HG03045 (cell line): ENCODE measurements around the gene IRF2BPL.
"Not testable (repeated sequence)": the region's sequence is repeated elsewhere in the genome, so short reads cannot be mapped to it uniquely, and the experiment has no call there.

Source experiments
- ATAC-seq: cut with Tn5 transposase; IDR thresholded peaks from one replicate; pipeline ENCODE4 v1.9.1; 2021; ENCODE audit warnings: mild to moderate bottlenecking, moderate library complexity; ENCODE audit not compliant: unreplicated experiment

IRF2BPL gene

DNA sequence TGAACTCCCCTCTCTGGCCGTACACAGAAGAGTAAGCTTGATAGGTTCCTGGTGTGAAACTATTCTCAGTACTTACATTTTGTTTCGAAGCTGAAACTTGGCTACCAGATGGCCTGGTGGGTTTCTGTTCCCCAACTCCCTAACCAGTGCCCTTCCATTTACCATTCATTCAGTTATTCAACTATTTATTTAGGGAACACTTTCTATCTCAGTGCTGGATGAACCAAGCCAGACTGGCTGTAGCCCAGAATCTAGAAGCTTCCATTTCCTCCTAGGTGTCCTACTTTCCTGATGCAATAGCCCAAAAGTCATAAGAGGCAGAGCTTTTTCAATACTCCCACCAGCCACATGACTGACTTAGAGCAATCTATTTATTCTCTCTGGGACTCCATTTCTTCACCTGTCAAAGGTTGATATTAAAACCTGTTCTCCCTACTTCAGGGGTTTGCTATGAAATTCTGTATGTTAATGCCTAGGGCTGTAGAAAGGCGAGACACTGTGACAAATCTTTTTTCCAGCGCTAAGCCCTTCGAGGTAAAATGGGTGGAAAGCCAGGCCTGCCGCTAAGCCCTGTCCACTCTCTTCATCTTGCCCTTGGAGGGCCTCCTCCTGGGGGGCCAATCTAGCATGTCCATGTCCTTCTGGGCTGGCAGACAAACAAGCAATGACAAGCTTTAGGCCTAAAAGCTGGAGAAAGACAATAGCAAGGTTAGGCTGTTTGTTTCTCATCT, 8.1 kb upstream of the IRF2BPL start:
- ATAC-seq, result no peak

GRCh38 chr14:77035267-77035666, 6.8 kb upstream of the IRF2BPL start:
- no peak for ATAC-seq

- peak; percentile 80 for ATAC-seq
Observed at GRCh38 chr14:77033622-77034589, 5.4 kb upstream of the IRF2BPL start.

DNA sequence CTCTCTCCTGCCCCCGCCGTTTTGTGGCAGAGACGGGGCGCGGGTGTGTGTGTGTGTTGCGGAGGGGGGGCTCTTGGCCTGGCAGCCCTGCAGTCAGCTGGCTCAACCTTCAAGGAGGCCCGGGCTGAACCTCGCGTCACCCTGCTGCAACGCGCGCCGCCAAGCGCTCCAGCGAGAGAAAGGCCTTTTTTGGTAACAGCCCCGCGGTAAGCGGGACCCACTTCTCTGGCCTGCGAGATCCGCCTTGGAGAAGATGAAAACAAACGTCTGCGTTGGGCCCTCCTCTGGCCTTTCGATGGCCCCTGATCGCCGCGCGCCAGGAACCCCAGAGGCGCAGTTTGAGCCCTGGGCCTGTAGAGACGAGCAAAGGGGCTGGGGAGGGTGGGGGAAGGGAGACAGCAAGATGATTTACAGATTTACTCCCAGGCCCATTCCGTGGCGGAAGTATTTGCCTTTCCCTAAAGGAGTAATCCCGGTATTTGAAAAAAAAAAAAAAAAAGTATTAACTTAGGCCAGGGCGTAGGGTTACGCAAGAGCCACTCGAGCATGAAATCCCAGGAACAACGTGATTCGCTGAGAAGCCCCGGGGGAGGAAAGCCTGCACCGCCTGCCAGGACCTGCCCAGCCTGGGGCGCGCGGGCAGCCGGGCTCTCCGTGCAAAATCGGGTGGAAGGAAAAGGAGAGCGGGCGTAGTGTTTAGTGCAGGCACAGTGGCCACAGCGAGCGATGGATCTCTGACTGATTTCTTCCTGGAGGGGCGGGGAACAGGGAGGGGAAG, 4.5 kb upstream of the IRF2BPL start:
- no peak for ATAC-seq

DNA sequence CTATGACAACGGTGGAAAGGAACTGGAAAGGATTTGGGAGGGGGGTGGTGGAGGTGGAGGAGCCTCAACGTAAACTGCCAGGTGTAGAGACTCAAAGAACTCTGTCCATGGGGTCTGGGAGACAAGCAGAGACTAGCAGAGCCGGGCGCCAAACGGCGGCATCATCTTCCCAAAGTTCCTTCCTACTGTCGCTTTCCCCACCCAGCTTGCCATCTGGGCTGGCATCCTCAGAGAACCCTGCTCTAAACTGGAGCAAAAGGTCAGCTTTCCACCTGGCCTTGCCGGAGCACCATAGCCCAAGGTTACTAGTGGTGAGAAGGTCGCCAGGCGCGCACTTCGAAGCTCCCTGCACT, 4.0 kb upstream of the IRF2BPL start:
- no peak for ATAC-seq

- ATAC-seq, result no peak
Observed at GRCh38 chr14:77031759-77032490, 3.4 kb upstream of the IRF2BPL start.

GRCh38 chr14:77027538-77028383, 747 bp downstream of the IRF2BPL start:
- ATAC-seq, result peak; percentile 33

- ATAC-seq, result peak; percentile 20
Observed at GRCh38 chr14:77026930-77027537, 1.5 kb downstream of the IRF2BPL start.

- no peak for ATAC-seq
Observed at GRCh38 chr14:77026166-77026929, 2.2 kb downstream of the IRF2BPL start.

DNA sequence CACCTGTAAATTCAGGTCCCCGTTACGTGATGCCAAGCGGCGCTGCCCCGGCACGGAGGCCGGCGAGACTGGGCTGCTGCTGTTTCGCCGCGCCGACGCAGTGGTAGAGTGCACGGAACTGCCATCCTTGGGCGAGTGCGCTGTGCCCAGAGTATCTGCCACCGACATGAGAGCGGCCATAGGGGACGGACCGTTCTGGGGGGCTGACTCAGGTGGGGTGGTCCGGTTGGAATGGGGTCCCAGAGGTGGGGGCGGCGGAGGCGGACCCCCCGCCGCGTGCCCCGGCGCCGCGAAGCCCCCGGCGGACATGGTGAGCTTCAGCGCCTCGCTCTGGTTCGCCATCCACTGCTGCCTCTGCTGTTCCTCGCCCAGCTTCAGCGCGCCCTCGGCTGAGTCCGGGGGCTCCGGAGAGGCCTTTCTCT, 2.8 kb downstream of the IRF2BPL start:
- no peak for ATAC-seq

DNA sequence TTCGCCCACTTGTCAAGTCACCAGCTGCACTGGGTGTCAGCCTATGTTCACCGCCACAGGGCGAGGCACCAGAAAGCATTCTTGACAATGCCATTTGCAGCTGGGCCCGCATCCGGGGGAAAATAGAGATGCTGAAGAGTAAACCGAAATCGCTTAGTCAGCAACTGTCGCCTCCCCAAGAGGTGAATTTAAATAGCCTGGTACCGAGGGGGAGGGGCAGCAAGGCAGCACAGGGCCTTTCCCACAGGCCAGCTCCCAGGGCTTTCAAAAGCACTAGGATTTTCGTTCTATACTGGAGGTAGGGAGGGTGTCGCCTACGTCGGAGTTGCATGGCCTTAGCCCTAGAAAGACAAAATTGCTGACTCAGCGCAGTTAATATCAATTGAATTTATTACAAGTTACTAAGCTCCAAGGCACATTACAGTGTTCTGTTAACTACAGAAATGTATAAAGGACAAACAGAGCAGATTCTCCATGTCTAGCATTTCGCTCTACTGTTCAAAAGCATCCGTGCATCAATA, 4.3 kb downstream of the IRF2BPL start:
- no peak for ATAC-seq

- no peak for ATAC-seq
Observed at GRCh38 chr14:77023001-77023996, 5.2 kb downstream of the IRF2BPL start.

DNA sequence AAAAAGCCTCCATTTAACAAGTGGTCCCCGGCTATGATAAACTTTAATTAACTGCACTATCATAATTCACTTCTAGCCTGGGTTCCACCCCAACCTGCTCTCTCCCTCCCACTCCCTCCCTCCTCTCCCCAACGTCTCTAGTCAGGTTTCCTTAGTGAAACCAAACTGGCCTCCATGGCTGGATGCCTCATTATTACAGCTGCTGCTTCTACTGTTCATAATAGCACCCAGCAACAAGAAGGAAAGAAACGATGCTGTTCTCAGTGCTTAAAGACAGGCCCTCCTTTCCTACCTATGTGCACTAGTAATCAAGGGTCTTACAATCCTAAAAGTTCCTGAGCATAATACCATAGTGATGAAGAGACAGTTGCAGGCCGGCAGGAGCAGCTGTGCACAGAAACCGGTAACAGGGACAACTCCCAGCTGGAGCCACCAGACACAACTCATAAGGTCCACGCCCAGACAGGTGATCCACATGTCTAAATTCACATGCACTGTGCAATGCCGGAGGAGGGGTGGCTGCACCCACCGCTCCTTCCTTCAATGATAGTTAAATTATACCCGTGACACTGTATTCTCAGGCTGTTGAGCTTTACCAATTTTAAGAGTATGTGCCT, 6.2 kb downstream of the IRF2BPL start:
- no peak for ATAC-seq

DNA sequence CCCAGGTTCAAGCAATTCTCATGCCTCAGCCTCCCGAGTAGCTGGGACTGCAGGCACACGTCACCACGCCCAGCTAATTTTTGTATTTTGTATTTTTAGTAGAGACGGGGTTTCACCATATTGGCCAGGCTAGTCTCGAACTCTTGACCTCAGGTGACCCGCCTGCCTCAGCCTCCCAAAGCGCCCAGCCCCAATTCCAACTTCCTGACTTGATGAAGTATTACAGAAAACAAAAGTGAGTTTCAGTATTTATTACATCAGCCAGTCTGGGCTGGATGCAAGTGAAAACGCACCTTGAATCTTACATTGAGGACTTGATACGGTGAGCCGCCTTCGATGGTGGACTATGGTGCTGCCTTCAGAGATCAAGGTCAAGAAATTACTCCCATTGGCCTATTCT, 7.1 kb downstream of the IRF2BPL start:
- not testable (repeated sequence) for ATAC-seq

- ATAC-seq, result no peak
Observed at GRCh38 chr14:77018785-77019184, 9.7 kb downstream of the IRF2BPL start.

DNA sequence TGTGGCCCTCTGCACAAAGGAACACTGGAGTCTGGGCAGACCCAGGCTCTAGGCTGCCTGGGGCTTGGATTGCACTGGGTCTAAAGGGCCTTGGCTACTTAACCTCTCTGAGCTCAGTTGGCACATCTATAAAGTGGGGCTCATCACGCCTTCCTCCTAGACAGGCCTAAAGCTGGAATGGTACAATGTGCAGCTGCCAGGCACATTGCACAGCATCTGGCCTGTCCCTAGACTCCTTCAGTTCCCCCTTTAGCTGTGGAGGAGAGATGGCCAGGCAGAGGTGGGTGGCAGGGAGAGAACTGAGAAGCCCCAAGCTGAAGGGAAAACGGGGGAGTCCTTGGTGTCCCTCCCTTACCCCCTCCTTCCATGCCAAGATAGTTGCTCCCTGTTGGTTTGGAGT, 10.8 kb downstream of the IRF2BPL start:
- ATAC-seq, result no peak

DNA sequence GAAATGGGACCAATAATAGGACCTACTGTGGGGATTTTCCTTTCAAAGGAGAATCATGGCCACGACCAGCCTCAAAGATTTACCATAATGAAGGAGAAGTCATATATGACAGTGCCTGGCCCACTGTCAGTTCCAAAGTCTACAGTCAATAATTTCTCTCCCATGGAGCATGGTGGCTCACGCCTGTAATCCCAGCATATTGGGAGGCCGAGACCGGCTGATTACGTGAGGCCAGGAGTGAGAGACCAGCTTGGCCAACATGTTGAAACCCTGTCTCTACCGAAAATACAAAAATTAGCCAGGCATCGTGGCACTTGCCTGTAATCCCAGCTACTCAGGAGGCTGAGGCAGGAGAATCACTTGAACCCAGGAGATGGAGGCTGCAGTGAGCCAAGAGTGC, 13.8 kb downstream of the IRF2BPL start:
- ATAC-seq, result no peak
